NCI-H2081 (cell line): ENCODE data around the gene POM121C.
"Not testable (repeated sequence)": the region's sequence is repeated elsewhere in the genome, so short reads cannot be mapped to it uniquely, and the experiment has no call there.

Source experiments
- DNase-seq, 2 experiments: peaks; one replicate each; lab custom pipeline; 2025; lab: John Stamatoyannopoulos, UW

Gene POM121C

DNA sequence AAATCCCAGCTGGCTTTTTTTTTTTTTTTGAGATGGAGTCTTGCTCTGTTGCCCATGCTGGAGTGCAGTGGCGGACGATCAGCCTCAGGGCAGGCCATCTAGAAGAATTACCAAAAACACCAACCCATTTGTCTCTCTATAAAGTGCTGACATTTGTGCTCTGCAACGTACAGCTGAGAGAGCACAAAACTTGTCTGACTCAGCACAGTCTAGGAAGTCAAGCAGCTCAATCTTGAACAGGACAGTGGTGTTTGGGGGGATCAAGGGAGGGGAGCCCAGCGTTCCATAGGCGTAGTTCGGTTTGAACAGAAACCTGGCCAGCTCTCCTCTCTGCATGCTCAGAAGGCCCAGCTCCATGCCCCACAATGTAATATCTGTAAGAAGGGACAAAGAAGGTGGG, 92.9 kb downstream of the POM121C start:
- DNase-seq: not testable (repeated sequence)

DNA sequence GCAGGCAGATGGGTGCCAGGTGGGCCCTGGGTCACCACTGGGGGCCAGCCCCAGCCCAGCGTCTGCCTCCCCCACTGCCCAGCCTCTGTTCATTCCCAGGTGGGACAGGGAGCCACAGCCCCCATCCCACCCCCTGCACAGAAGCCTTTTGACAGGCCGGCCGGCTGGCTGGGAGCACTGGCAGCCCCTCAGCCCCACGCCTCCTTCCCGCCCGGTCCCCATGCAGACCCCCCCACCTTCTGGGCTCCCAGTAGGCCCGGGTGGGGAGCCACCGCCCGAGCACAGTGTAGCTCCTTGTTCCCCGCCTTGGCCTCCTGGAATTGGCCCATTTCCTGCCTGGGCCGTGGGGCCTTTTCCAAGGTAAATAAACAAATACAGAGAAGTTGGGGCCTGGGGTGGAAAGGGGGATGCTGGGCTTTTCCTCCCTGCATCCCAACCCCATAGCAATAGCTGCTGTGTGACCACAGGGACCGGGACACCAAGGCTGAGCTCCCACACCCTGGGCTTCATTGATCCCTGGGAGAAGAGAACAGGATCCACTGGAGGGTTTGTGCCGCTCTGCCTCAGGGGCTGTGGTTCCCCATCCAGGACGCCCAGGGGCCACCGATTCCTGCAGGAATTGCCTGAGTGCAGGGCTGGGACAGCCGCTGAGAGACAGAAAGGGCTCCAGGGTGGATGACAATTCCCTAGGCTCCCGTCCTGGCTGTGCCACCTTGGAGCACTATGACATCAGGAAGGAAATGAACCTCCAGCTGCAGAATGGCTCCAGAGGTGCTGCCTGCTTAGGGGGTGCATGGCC, 111.4 kb downstream of the POM121C start:
- DNase-seq: not testable (repeated sequence)

DNA sequence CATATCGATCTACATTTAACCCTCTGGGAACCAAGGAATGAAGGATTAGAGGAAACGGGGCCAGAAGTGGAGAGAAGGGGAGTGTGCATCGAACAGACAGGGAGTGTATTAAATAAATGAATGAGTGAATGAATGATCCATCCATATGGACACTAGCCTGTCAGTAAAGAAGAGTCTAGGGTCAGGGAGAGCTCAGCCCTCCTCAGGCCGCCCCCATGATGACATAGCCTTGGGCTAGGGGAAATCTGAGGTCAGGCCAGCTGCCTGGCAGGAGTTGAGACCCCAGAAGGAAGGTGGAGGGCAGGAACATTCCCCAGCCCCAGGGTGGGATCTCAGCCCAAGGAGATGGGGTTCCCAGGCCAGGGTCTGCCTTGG, 112.0 kb downstream of the POM121C start:
- not testable (repeated sequence) for DNase-seq

DNA sequence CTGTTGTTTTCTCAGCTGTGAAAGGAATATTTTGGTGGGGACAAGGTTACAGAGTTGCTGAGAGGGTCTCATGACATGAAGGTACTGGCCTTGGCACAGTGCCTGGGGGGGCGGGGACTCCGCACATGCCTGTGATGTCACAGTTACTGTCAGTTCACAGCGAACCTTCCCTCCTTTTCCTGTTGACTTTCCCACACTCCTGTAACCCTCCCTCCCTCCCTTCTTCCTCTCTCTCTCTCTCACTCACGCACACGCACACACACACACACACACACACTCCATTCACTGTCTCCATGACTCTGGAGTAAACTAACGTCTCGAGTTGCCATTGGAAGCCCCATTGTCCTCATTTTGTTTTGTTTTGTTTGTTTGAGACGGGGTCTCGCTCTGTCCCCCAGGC, 118.8 kb downstream of the POM121C start:
- DNase-seq: not testable (repeated sequence)
